ENCODE results near the gene SHC2. TPM values are rescaled to one million over a fixed set of nuclear protein-coding genes. Genes with fewer than 3 reads are reported as not detected.

The SHC2 gene
- total and polyA plus RNA-seq, 9 of the 15 experiments (the other 6 are each of a cell fraction or from before 2014, with no cell fraction given): 0.14 to 0.36 (median 0.17) TPM; not detected in 5

DNA sequence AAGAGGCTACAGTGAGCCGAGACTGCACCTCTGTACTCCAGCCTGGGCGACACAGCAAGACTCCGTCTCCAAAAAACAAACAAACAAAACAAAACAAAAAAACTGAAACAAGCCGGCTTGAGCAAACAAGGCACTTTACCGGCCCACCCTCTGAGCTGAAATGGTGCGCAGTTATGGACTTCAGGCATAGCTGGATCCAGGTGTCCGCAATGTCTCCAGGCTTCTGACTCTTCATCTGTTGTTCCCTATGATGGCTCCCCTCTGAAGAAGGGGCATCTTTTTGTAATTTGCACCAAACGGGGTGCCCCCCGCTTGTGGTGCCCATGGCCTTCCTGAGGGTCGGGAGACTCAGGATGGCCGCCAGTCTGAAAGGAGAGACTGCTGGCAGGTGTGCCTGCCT lies 58.0 kb downstream of the SHC2 start:
- H3K27me3 ChIP-seq (ENCODE audit: control insufficient read depth in 2 of 2, insufficient read depth in 2 of 2, low read length in 2 of 2): peaks cover 27 to 63% of the 10 kb centered on the region in 2 experiments; a peak in 4 of 5 replicates
- no peak overlapping the region for H3K4me3 ChIP-seq
- FAIRE-seq: no peak
- 0 out of 2 replicates have a peak, but pooled peaks cover 14% of the 10 kb centered on the region for H4K20me1 ChIP-seq (replicated peaks; ENCODE audit: control insufficient read depth, insufficient read depth, low read length)
- ChIA-PET POLR2A (no interaction called here), CTCF (ENCODE audit: low intra/inter-chr PET ratio) (no interaction called here)
- peaks cover 0 to 49% of the 10 kb centered on the region in 2 experiments; a peak in 2 of 5 replicates for H3K4me1 ChIP-seq (replicated peaks in 1 of 2; ENCODE audit: control insufficient read depth in 2 of 2, insufficient read depth in 2 of 2, low read length in 2 of 2)
- WGBS (ENCODE audit: insufficient coverage, low coverage, missing lambda C conversion rate): 37% methylated on average over 11 of the region's 11 CpGs
- no peak for DNase-seq (ENCODE audit: extremely low read depth in 1 of 4, low spot score in 3 of 4)
- no TSS peak for BruUV-seq (replicated peaks)
- H3K9me3 ChIP-seq (replicated peaks; ENCODE audit: control insufficient read depth, insufficient read depth, low read depth, low read length): no peaks in the 10 kb centered on the region
- H3K79me2 ChIP-seq (ENCODE audit: control insufficient read depth, insufficient read depth, low read length): no peaks in the 10 kb centered on the region
- no peak overlapping the region for H3K9ac ChIP-seq (ENCODE audit: insufficient read depth in 1 of 2, low read depth in 2 of 2, low read length in 2 of 2)
- no peak overlapping the region for H3K27ac ChIP-seq (ENCODE audit: extremely low read depth, low read depth, low read length)
- H2AFZ ChIP-seq (ENCODE audit: low read depth, low read length): no peak overlapping the region
- intact Hi-C loops (cut with micrococcal nuclease): no loop called here
- H3K4me2 ChIP-seq (ENCODE audit: insufficient read depth, low read length): no peak overlapping the region
- no peaks in the 10 kb centered on the region for H3K9me1 ChIP-seq (ENCODE audit: control insufficient read depth, insufficient read depth, low read length)
- no peak for ATAC-seq
- no peaks in the 10 kb centered on the region for H3K36me3 ChIP-seq (ENCODE audit: control insufficient read depth, insufficient read depth, low read length)
- in situ Hi-C loops (cut with MboI): no loop called here
- no peak for TF ChIP-seq NFYB (IDR thresholded peaks at IDR 0.05; ENCODE audit: extremely low read depth, insufficient read length)
- no peak for TF ChIP-seq MEF2A (IDR thresholded peaks at IDR 0.05; ENCODE audit: control insufficient read depth, low read depth, low read length)
- no peak for TF ChIP-seq ZFP91 (CRISPR knock-in tag; IDR thresholded peaks at IDR 0.05)
- TF ChIP-seq, protein P1, sequence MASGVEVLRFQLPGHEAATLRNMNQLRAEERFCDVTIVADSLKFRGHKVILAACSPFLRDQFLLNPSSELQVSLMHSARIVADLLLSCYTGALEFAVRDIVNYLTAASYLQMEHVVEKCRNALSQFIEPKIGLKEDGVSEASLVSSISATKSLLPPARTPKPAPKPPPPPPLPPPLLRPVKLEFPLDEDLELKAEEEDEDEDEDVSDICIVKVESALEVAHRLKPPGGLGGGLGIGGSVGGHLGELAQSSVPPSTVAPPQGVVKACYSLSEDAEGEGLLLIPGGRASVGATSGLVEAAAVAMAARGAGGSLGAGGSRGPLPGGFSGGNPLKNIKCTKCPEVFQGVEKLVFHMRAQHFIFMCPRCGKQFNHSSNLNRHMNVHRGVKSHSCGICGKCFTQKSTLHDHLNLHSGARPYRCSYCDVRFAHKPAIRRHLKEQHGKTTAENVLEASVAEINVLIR (CRISPR knock-in tag; IDR thresholded peaks at IDR 0.05): no peak
- TF ChIP-seq ILF3 (IDR thresholded peaks at IDR 0.05; ENCODE audit: borderline replicate concordance): no peak
- TF ChIP-seq PCBP1 (IDR thresholded peaks at IDR 0.05; ENCODE audit: low read depth, low read length, poor library complexity, severe bottlenecking): no peak
- no peak for TF ChIP-seq ASH1L (IDR thresholded peaks at IDR 0.05; ENCODE audit: borderline replicate concordance, low read depth, partially characterized antibody)
- no peak for TF ChIP-seq IRF2 (CRISPR knock-in tag; IDR thresholded peaks at IDR 0.05)
- no peak for TF ChIP-seq ZNF274 (IDR thresholded peaks at IDR 0.05; ENCODE audit: borderline replicate concordance, low read depth, low read length)
- TF ChIP-seq, protein P2, sequence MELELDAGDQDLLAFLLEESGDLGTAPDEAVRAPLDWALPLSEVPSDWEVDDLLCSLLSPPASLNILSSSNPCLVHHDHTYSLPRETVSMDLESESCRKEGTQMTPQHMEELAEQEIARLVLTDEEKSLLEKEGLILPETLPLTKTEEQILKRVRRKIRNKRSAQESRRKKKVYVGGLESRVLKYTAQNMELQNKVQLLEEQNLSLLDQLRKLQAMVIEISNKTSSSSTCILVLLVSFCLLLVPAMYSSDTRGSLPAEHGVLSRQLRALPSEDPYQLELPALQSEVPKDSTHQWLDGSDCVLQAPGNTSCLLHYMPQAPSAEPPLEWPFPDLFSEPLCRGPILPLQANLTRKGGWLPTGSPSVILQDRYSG (tag; conservative IDR thresholded peaks at IDR 0.05; ENCODE audit: low read depth): no peak
- TF ChIP-seq HNRNPK (IDR thresholded peaks at IDR 0.05; ENCODE audit: low read depth, low read length, poor library complexity, severe bottlenecking): no peak
- TF ChIP-seq TCF3 (CRISPR knock-in tag; IDR thresholded peaks at IDR 0.05): no peak

All from K562 (cell line).